Heart left ventricle (tissue), 16 donors: ENCODE results near the gene SALL1. TPM values are rescaled to one million over a fixed set of nuclear protein-coding genes. Genes with fewer than 3 reads are reported as not detected.

Source experiments
- ATAC-seq, 4 donors: fragments of 200-7000 bp; cut with Tn5 transposase; one replicate each; pipeline ENCODE4 v1.9.1; 2020 to 2022; ENCODE audit warnings: moderate library complexity in 4 of 4, mild to moderate bottlenecking in 3 of 4, moderate number of reproducible peaks in 1 of 4
- DNase-seq, 5 donors: peaks; one replicate each; pipeline ENCODE4 v3.0.0-alpha.2; 2020
- H3K27ac ChIP-seq, 12 donors: fragments of 200-600 bp; sonication (generic) in 4 of 12; one replicate each; pipeline versions ENCODE4 v1.5.0 to v1.8.0; 2016 to 2022; ENCODE audit warnings: mild to moderate bottlenecking in 2 of 12
- H3K27me3 ChIP-seq, 9 donors: fragments of 200-600 bp; sonication (generic) in 2 of 9; one replicate each; pipeline versions ENCODE4 v1.5.1 to v1.8.0; 2016 to 2022; ENCODE audit warnings: mild to moderate bottlenecking in 3 of 9
- H3K36me3 ChIP-seq, 9 donors: fragments of 200-600 bp; sonication (generic) in 2 of 9; one replicate each; pipeline versions ENCODE4 v1.5.0 to v1.8.0; 2018 to 2022; ENCODE audit warnings: mild to moderate bottlenecking in 2 of 9
- H3K4me1 ChIP-seq, 12 donors: fragments of 200-600 bp; sonication (generic) in 4 of 12; one replicate each; pipeline versions ENCODE4 v1.5.0 to v1.8.0; 2016 to 2022; ENCODE audit warnings: mild to moderate bottlenecking in 3 of 12
- H3K4me3 ChIP-seq, 12 donors: fragments of 200-600 bp; sonication (generic) in 4 of 12; one replicate each; pipeline versions ENCODE4 v1.5.0 to v1.8.0; 2017 to 2022; ENCODE audit warnings: mild to moderate bottlenecking in 9 of 12, moderate library complexity in 4 of 12
- H3K9me3 ChIP-seq, 12 donors: fragments of 200-600 bp; sonication (generic) in 4 of 12; one replicate each; pipeline versions ENCODE4 v1.5.0 to v1.8.0; 2016 to 2022; ENCODE audit warnings: mild to moderate bottlenecking in 1 of 12
- POLR2A ChIP-seq, 2 donors: fragments of 450-650 bp; IDR thresholded peaks; one replicate each; pipeline ENCODE4 v1.6.1; 2017; ENCODE audit warnings: antibody characterized with exemption in 2 of 2, mild to moderate bottlenecking in 2 of 2, moderate library complexity in 2 of 2
- WGBS, 4 donors: extraction: QIAGEN DNeasy Blood & Tissue Kit in 2 of 4; methylation state at CpG; one replicate each; pipeline versions ENCODE4 v1.1.5 to v1.1.7; 2013 to 2018; 5-methylcytosine and 5-hydroxymethylcytosine counted together
- intact Hi-C, 10 donors: fragments of 100-400 bp; cut with DNase I; formaldehyde crosslinking; loops; one replicate each; pipeline versions ENCODE4 v1.11.1 to v1.14.2; 2022
- polyA plus RNA-seq, 2 donors: library from polyadenylated mRNA; stranded (reverse); fragments of 200-250 nt; gene quantifications; one replicate each; pipeline ENCODE4 v1.2.3, GENCODE V29; 2013
- total RNA-seq, 9 donors: library from RNA; depleted of rRNA in 2 of 9; stranded (reverse); fragments of >200 nt in 2 of 9; fragmentation: NEBNext Ultra II Directional in 3 of 9; extraction: Animal tissue kit (Norgen Biotek cat#: 25700) in 3 of 9; gene quantifications; one replicate each; pipeline versions ENCODE4 v1.1.0 to v1.2.4, GENCODE V29; 2016 to 2023
- TF ChIP-seq, protein P1 (sequence below), 12 donors: fragments of 200-600 bp; sonication (generic) in 4 of 12; IDR thresholded peaks; one replicate each; pipeline versions ENCODE4 v1.5.0 to v1.8.0; 2018 to 2022; ENCODE audit warnings: antibody characterized with exemption in 12 of 12, mild to moderate bottlenecking in 5 of 12
- donor health status: ischemic (EF 13 %, LVEDD 7.1; RV severe dilation, severe dysfunction).
- donor health status: healthy with polysubstance abuse.
- donor health status: DM: no; HTN: yes; CAD: no.
- donor health status: DM: no; HTN: no; CAD: no.
- donor health status: ischemic (EF 25% LVEDD 6.9; RV normal size, moderate dysfunction).
- donor health status: ischemic (EF 25% LVEDD 5.7; RV mildly dilated, moderate dysfunction).
- donor health status: healthy.
- donor health status: DM: yes; HTN: yes; CAD: no.
- donor health status: ischemic (EF 35%, LVEDD 5.7; RV mildly dilated, moderate dysfunction).
- donor health status: nonischemic (EF 11% LVEDD 7.7; RV severe dilation, severe dysfunction).
- donor health status: DM: yes; HTN: yes; CAD: no.
- donor health status: PGD.
- donor health status: ischemic (EF 29% LVEDD 5.4; RV normal size, mild dysfunction).
- donor health status: nonischemic (EF 23%, LVEDD 6.1; RV moderate dilation, normal function).

The SALL1 gene
- total and polyA plus RNA-seq, 11 donors, result 0.05 to 0.75 (median 0.08) TPM; not detected in 4

DNA sequence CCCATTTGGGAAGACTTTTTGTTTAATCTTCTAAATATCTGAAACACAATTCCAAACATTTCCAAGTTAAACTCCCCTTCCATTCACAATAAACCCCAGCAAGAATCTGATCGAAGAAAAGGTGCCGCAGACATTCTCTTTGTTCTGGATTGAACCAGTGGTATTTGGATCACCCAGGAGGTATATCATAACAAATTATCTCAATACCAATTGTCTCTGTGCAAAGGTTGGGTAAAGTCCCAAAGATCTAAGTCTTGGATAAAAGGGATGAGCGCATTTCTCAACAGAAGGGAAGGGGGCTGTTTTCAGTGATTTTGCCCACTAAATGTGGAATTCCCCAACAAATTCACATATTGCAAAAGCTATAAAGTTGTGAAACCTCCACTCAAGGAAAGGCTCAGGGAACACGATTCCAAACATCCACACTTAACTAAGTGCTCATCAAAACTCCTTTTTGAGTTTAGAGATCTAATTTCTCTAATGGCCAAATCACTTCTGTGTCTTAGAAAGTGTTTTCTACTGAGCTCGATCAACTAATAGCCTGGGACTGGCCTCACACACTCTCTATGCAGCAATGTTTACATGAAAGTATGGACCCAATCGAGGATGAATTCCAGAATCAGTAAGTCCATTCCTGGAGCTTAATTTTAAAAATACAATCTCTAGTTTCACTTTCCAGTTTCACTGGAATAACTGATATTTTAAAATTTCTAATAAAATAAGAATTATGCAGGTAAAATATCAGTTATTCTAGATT lies 30.9 kb downstream of the SALL1 start:
- no peaks in the 10 kb centered on the region for H3K9me3 ChIP-seq
- ATAC-seq, result no peak
- no peak overlapping the region for H3K4me3 ChIP-seq
- intact Hi-C loops, result no loop called here
- H3K4me1 ChIP-seq, result no peaks in the 10 kb centered on the region
- no peak for DNase-seq
- 75 to 85% (median 83%) methylated on average over 6 of the region's 6 CpGs for WGBS, 4 donors
- TF ChIP-seq, protein P1, sequence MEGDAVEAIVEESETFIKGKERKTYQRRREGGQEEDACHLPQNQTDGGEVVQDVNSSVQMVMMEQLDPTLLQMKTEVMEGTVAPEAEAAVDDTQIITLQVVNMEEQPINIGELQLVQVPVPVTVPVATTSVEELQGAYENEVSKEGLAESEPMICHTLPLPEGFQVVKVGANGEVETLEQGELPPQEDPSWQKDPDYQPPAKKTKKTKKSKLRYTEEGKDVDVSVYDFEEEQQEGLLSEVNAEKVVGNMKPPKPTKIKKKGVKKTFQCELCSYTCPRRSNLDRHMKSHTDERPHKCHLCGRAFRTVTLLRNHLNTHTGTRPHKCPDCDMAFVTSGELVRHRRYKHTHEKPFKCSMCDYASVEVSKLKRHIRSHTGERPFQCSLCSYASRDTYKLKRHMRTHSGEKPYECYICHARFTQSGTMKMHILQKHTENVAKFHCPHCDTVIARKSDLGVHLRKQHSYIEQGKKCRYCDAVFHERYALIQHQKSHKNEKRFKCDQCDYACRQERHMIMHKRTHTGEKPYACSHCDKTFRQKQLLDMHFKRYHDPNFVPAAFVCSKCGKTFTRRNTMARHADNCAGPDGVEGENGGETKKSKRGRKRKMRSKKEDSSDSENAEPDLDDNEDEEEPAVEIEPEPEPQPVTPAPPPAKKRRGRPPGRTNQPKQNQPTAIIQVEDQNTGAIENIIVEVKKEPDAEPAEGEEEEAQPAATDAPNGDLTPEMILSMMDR (IDR thresholded peaks at IDR 0.05), result no peak
- TF ChIP-seq POLR2A (IDR thresholded peaks at IDR 0.05), result no peak
- no peak overlapping the region for H3K27ac ChIP-seq
- no peaks in the 10 kb centered on the region for H3K36me3 ChIP-seq
- H3K27me3 ChIP-seq, result peaks cover 0 to 58% (median 30%) of the 10 kb centered on the region in 9 donors

DNA sequence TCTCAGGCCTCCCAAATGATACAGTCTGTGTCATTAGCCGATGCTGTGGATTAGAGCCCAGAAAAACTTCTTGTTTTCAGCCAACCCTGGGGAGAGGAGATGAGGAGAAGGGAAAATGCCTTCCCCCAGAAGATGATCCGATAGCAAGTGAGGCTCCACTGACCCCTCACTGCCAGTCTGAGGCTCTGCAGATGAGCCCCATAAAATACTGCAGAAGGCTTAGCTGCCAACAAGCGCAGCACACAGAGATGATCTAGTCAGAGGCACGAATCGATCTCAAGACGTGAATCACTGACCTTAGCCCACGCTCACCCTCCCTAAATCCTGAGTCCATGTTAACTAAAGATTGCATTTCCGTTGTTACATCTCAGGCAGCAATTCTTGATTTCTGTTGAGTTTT lies 31.5 kb downstream of the SALL1 start:
- DNase-seq (no peak), ATAC-seq (no peak)
- Histone ChIP-seq H3K4me3 (no peak overlapping the region), H3K36me3 (no peaks in the 10 kb centered on the region), H3K9me3 (no peaks in the 10 kb centered on the region), H3K4me1 (no peaks in the 10 kb centered on the region), H3K27ac (no peak overlapping the region), H3K27me3 (peaks cover 0 to 59% (median 28%) of the 10 kb centered on the region in 9 donors)
- TF ChIP-seq POLR2A (IDR thresholded peaks at IDR 0.05), result no peak
- TF ChIP-seq, protein P1 (IDR thresholded peaks at IDR 0.05), result no peak
- intact Hi-C loops, result no loop called here
- 56 to 64% (median 61%) methylated on average over 8 of the region's 8 CpGs for WGBS, 4 donors

DNA sequence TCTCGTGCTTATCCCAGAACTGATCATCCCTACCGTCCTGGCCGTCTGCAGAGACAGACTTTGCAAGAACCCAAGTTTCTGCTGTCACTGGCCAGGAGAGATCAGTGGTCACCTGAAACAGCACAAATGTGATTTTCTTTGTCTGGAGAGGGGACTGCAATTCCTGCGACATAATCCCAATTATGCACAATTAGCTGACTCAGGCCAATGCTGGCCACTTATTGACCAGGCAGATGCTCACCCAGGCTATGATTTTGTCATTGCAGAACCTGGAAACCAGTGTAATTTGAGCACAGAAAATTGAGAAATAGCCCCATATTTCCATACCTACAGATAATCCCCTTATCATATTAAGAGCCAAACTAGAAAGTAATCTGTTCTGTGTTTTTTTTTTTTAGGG lies 34.7 kb downstream of the SALL1 start:
- H3K36me3 ChIP-seq, result no peaks in the 10 kb centered on the region
- H3K9me3 ChIP-seq, result no peaks in the 10 kb centered on the region
- H3K4me1 ChIP-seq, result peaks cover 0 to 12% (median 0%) of the 10 kb centered on the region in 12 donors
- peaks cover 0 to 72% (median 33%) of the 10 kb centered on the region in 9 donors for H3K27me3 ChIP-seq
- H3K27ac ChIP-seq, result no peak overlapping the region
- 37 to 46% (median 45%) methylated on average over 4 of the region's 4 CpGs for WGBS, 4 donors
- intact Hi-C loops, result no loop called here
- H3K4me3 ChIP-seq, result no peak overlapping the region
- TF ChIP-seq, protein P1 (IDR thresholded peaks at IDR 0.05), result no peak
- DNase-seq, result no peak
- no peak for ATAC-seq

DNA sequence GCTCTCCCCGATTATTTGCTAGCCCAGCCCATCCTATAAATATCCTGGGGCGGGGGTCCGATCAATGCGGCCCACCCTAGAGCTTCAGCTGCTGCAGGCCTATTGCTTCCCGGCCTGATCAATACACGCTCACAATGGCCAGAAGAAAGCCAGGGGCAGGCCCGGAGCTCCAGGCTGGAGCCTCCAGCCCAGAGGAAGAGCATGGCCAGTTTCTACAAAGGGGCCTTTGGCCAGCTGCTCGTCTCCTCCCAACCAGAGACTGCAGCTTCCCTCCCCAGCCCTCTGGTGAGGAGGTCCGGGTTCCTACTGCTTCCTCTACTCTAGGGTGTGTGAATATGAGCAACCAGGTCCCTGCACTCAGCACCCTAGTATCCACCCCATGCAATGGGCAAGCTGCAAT lies 36.7 kb downstream of the SALL1 start:
- H3K36me3 ChIP-seq, result no peaks in the 10 kb centered on the region
- ATAC-seq (no peak), DNase-seq (no peak)
- peaks cover 0 to 12% (median 0%) of the 10 kb centered on the region in 12 donors for H3K4me1 ChIP-seq
- H3K27ac ChIP-seq, result no peak overlapping the region
- no peaks in the 10 kb centered on the region for H3K9me3 ChIP-seq
- no peak overlapping the region for H3K4me3 ChIP-seq
- WGBS, 4 donors, result 40 to 48% (median 43%) methylated on average over 8 to 9 of the region's 9 CpGs
- no peak for TF ChIP-seq POLR2A (IDR thresholded peaks at IDR 0.05)
- TF ChIP-seq, protein P1 (IDR thresholded peaks at IDR 0.05), result no peak
- peaks cover 0 to 73% (median 34%) of the 10 kb centered on the region in 9 donors for H3K27me3 ChIP-seq
- intact Hi-C loops, result no loop called here
